Activated T-helper 1 cell treated with anti-CD3 and anti-CD28 coated beads, Interleukin-2, amount 50 U/mL, for 16 hours (primary cell): ENCODE results near the gene NHLRC3.
"Not testable (repeated sequence)": the region's sequence is repeated elsewhere in the genome, so short reads cannot be mapped to it uniquely, and the experiment has no call there.

Experiments used
- DNase-seq, 2 donors: peaks; one replicate each; pipeline ENCODE4 v3.0.0-alpha.2; 2020; ENCODE audit warnings: low read depth in 1 of 2, low spot score in 1 of 2

The NHLRC3 gene

GRCh38 chr13:39044536-39044935 lies 6.3 kb downstream of the NHLRC3 start:
- DNase-seq = no peak

GRCh38 chr13:39047560-39047959 lies 9.3 kb downstream of the NHLRC3 start:
- DNase-seq = no peak

- DNase-seq = no peak
Observed at GRCh38 chr13:39048806-39049205, 10.6 kb downstream of the NHLRC3 start.

GRCh38 chr13:39049274-39049673 lies 11.0 kb downstream of the NHLRC3 start:
- no peak for DNase-seq

GRCh38 chr13:39051157-39051556 lies 12.9 kb downstream of the NHLRC3 start:
- DNase-seq = no peak

- no peak for DNase-seq
Observed at GRCh38 chr13:39052944-39053343, 14.7 kb downstream of the NHLRC3 start.

- no peak for DNase-seq
Observed at GRCh38 chr13:39054112-39054511, 15.9 kb downstream of the NHLRC3 start.

- DNase-seq = no peak
Observed at GRCh38 chr13:39056018-39056417, 17.8 kb downstream of the NHLRC3 start.

GRCh38 chr13:39058040-39058439 lies 19.8 kb downstream of the NHLRC3 start:
- no peak for DNase-seq

- no peak for DNase-seq
Observed at GRCh38 chr13:39062004-39062403, 23.7 kb downstream of the NHLRC3 start.

- DNase-seq = no peak
Observed at GRCh38 chr13:39072842-39073241, 34.6 kb downstream of the NHLRC3 start.

GRCh38 chr13:39073983-39074382 lies 35.7 kb downstream of the NHLRC3 start:
- DNase-seq = no peak

- not testable (repeated sequence) for DNase-seq
Observed at GRCh38 chr13:39086251-39086945, 48.1 kb downstream of the NHLRC3 start.

GRCh38 chr13:39091586-39091985 lies 53.3 kb downstream of the NHLRC3 start:
- DNase-seq = no peak

GRCh38 chr13:39095500-39095899 lies 57.2 kb downstream of the NHLRC3 start:
- no peak for DNase-seq

- no peak for DNase-seq
Observed at GRCh38 chr13:39099231-39099630, 61.0 kb downstream of the NHLRC3 start.
